Measurements from ENCODE around the gene KRTAP1-1. TPM values are rescaled to one million over a fixed set of nuclear protein-coding genes. Genes with fewer than 3 reads are reported as not detected.

Gene KRTAP1-1, protein sequence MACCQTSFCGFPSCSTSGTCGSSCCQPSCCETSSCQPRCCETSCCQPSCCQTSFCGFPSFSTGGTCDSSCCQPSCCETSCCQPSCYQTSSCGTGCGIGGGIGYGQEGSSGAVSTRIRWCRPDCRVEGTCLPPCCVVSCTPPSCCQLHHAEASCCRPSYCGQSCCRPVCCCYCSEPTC
- not detected in 2 replicates for total RNA-seq

DNA sequence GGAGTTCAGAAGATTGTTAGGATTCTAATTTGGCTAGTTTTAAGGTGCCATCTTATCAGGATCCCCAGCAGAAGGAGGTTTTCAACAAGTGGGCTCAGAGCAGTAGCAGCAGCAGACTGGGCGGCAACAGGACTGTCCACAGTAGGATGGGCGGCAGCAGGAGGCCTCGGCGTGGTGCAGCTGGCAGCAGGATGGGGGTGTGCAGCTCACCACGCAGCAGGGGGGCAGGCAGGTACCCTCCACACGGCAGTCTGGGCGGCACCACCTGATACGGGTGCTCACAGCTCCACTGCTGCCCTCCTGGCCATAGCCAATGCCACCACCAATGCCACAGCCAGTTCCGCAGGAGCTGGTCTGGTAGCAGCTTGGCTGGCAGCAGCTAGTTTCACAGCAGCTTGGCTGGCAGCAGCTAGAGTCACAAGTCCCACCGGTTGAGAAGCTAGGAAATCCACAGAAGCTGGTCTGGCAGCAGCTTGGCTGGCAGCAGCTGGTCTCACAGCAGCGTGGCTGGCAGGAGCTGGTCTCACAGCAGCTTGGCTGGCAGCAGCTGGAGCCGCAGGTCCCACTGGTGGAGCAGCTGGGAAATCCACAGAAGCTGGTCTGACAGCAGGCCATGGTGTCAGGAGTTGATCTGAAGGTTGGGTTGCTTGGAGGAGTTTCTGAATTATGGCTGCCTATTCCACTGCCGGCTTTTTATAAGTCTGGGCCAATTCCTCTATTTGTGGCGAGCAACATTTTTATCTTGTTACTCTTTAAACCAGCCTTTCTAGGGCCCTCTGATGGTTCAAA lies at the start of gene KRTAP1-1:
KRTAP1-1 (minus strand) TSS at position 668 of the 789 bp plus-strand sequence; CDS start at position 615, 53 bp downstream.

DNA sequence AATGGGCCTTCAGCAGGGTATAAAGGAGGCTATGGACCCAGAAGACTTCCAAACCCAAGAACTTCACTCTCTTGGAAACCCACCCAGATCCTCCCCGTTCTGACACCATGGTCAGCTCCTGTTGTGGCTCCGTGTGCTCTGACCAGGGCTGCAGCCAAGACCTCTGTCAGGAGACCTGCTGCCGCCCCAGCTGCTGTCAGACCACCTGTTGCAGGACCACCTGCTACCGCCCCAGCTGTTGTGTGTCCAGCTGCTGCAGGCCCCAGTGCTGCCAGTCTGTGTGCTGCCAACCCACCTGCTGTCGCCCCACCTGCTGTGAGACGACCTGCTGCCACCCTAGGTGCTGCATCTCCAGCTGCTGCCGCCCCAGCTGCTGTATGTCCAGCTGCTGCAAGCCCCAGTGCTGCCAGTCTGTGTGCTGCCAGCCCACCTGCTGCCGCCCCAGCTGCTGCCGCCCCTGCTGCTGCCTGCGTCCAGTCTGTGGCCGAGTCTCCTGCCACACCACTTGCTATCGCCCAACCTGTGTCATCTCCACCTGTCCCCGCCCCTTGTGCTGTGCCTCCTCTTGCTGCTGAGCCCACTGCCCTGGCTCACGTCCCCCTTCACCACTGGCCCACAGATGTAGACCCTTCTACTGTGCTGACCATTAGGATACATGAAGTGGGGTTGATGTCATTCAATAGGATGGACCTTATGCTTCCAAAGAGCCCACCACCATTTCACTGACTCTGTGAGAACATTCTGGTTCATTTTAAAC lies 43.0 kb upstream of the KRTAP1-1 start, which contains the start of gene KRTAP4-7:
KRTAP4-7 (plus strand) TSS at position 51 of the 757 bp plus-strand sequence; CDS start at position 108, 57 bp downstream.

DNA sequence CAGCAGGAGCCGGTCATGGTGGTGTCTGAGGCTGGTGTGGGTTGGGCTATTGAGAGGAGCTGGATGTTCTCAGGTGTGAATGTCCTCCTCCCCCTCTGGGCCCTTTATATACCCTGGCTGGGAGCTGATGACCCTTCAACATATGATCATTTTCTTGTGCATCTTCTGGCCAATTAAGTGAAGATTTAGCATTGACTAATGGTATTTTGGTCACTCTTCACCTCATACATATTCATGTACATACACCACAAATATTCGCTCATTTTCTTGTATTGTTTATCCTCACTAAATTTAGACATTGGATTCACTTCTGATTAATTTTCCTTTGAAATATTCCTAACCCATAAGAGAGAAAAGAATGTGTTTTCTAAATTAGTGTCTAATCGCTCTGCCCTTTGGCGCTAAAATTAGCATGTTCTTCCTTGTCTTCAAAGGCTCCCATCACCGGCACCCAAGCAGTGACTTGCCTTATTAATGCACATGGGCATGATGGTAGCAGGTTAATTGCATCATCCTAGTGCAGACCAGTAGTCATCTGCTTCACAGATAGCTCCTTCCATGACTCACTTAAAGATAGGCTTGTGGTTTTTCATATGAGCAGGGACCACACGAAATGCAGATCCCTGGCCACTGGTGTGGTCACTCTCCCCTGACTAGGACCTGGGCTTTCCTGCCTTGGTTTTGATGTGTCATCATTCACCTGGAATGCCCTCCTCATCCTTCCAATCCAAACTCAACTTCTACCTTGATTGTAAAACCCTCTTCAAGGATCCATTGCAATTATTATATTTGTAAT lies 24.8 kb upstream of the KRTAP1-1 start, which contains the start of gene KRTAP2-4:
KRTAP2-4 (minus strand) TSS at position 51 of the 796 bp plus-strand sequence; CDS start at position 17, 34 bp downstream.

DNA sequence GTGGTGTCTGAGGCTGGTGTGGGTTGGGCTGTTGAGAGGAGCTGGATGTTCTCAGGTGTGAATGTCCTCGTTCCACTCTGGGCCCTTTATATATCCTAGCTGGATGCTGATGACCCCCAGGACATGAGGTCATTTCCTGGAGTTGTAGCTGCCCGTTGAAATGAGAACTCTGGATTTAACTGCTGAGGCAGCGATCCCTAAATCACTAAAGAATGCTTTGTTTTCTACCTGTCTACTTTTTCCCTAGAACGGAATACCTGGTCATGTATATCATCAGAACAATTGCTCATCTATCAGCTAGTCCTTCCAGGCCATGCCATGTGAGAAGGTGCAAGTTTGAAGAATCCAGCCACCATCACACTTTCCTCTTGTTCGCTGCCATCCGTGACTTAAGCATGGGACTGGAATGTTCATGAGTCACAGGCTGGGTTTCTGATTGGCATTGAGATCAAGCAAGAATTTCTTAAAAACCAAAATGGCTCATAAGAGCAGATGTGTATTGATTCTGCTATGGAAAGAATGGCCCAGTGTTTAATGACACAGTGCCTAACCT lies 18.9 kb upstream of the KRTAP1-1 start, which contains the start of gene KRTAP2-3:
KRTAP2-3 (minus strand) TSS at position 63 of the 553 bp plus-strand sequence. CDS start 64 bp downstream, outside the sequence.

DNA sequence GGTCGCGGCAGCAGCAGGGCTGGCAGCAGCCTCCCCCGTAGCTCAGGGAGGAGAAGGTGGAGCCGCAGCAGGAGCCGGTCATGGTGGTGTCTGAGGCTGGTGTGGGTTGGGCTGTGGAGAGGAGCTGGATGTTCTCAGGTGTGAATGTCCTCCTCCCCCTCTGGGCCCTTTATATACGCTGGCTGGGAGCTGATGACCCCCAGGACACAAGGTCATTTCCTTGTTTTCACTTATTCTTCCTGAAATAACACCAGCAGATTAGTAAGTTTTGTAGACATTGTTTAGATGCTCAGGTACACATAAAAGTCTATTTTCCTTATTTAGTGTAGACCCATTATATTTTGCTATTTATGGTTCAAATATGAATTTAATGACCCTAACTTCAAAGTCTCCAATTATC lies 13.9 kb upstream of the KRTAP1-1 start, which contains the start of gene KRTAP2-2:
KRTAP2-2 (minus strand) TSS at position 101 of the 400 bp plus-strand sequence; CDS start at position 82, 19 bp downstream.

DNA sequence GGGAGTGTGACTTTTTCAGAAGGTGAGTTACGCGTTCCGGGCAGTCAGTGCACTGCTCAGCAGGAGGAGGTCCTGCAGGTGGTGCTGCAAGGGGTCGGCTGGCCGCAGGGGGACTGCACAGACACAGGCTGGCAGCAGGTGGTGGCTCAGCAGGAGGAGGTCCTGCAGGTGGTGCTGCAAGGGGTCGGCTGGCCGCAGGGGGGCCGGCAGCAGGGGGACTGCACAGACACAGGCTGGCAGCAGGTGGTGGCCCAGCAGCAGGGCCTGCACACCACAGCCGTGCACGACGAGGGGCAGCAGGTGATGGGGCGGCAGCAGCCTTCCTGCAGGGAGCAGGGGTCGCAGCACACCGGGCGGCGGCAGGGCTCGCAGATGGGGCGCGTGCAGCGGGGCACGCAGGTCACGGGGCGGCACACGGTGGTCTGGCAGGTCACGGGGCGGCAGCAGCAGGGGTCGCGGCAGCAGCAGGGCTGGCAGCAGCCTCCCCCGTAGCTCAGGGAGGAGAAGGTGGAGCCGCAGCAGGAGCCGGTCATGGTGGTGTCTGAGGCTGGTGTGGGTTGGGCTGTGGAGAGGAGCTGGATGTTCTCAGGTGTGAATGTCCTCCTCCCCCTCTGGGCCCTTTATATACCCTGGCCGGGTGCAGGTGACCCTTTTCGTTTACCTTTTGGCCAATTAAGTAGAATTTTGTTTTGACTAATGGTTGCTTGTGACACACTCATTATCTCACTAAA lies 5.7 kb upstream of the KRTAP1-1 start, which contains the start of gene KRTAP2-1:
KRTAP2-1 (minus strand) TSS at position 582 of the 731 bp plus-strand sequence; CDS start at position 533, 49 bp downstream.

DNA sequence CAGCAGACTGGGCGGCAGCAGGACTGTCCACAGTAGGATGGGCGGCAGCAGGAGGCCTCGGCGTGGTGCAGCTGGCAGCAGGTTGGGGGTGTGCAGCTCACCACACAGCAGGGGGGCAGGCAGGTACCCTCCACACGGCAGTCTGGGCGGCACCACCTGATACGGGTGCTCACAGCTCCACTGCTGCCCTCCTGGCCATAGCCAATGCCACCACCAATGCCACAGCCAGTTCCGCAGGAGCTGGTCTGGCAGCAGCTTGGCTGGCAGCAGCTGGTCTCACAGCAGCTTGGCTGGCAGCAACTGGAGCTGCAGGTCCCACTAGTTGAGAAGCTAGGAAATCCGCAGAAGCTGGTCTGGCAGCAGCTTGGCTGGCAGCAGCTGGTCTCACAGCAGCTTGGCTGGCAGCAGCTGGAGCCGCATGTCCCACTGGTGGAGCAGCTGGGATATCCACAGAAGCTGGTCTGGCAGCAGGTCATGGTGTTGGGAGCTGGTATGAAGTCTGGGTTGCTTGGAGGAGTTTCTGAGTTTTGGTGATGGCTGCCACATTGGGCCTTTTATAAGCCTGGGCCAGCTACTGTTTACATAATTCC lies 6.8 kb downstream of the KRTAP1-1 start, which contains the start of gene KRTAP1-3:
KRTAP1-3 (minus strand) TSS at position 529 of the 590 bp plus-strand sequence; CDS start at position 476, 53 bp downstream.

DNA sequence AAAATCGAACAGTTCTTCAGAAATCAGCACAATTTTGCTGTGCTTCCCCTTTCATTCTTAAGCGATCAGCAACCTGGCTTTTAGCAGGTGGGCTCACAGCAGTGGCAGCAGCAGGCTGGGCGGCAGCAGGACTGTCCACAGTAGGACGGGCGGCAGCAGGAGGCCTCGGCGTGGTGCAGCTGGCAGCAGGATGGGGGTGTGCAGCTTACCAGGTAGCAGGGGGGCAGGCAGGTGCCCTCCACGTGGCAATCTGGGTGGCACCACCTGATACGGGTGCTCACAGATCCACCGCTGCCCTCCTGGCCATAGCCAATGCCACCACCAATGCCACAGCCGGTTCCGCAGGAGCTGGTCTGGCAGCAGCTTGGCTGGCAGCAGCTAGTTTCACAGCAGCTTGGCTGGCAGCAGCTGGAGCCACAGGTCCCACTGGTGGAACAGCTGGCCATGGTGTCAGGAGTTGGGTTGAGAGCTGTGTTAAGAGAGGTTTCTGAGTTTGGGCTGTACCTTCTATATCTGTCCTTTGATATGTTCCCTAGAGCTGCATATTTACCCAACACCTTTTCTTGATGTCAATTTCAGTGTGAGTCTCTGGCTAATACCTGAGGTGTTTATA lies 11.5 kb downstream of the KRTAP1-1 start, which contains the start of gene KRTAP1-4:
KRTAP1-4 (minus strand) TSS at position 563 of the 613 bp plus-strand sequence; CDS start at position 446, 117 bp downstream.

DNA sequence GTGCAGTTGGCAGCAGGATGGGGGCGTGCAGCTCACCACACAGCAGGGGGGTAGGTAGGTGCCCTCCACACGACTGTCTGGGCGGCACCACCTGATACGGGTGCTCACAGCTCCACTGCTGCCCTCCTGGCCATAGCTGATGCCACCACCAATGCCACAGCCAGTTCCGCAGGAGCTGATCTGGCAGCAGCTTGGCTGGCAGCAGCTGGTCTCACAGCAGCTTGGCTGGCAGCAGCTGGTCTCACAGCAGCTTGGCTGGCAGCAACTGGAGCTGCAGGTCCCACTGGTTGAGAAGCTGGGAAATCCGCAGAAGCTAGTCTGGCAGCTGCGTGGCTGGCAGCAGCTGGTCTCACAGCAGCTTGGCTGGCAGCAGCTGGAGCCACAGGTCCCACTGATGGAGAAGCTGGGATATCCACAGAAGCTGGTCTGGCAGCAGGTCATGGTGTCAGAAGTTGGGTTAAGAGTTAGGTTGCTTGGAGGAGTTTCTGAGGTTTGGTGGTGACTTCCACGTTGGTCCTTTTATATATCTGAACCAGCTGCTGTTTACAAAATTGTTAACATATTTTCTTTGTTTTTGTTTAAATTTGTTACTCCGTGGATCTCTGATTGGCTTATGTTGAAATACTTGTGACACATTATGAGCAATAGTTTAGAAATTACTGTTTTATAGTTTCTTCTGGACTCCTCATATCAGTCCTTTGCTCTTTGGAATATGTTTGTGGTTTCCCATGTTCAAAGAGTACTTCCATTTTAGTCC lies 14.4 kb downstream of the KRTAP1-1 start, which contains the start of gene KRTAP1-5:
KRTAP1-5 (minus strand) TSS at position 494 of the 757 bp plus-strand sequence; CDS start at position 441, 53 bp downstream.

DNA sequence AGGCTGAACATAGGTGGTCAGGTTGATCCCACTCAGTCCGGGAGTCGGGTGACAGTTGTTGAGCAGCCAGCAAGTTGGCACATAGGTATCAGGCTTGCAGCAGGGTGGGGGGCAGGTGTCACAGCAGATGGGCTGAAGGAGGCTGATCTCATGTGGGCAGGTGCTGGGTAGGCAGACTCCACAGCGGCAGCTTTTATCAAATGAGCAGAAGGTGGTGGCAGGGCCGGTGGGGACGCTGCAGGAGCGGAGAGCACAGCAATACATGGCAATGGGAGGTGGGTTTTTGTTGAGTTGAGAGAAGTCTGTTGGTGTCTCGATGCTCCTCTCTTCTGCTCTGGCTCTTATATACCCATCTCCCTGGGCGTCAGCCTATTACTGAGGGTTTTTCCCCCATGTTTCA lies 32.4 kb downstream of the KRTAP1-1 start, which contains the start of gene KRTAP3-1:
KRTAP3-1 (minus strand) TSS at position 318 of the 400 bp plus-strand sequence; CDS start at position 264, 54 bp downstream.

DNA sequence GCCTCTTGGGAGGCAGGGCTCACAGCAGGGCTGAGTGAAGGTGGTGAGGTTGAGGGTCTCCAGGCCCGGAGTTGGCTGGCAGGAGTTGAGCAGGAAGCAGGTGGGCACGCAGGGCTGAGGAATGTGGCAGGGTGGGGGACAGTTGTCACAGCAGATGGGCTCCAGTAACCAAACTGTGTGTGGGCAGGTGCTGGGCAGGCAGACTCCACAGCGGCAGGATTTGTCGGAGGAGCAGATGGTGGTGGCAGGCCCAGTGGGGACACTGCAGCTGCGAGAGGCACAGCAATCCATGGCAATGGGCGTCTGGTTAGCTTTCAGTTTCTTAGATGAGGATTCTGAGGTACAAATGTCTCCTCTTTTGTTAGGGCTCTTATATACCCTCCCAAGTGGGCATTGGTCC lies 41.7 kb downstream of the KRTAP1-1 start, which contains the start of gene KRTAP3-2:
KRTAP3-2 (minus strand) TSS at position 344 of the 400 bp plus-strand sequence; CDS start at position 291, 53 bp downstream.

DNA sequence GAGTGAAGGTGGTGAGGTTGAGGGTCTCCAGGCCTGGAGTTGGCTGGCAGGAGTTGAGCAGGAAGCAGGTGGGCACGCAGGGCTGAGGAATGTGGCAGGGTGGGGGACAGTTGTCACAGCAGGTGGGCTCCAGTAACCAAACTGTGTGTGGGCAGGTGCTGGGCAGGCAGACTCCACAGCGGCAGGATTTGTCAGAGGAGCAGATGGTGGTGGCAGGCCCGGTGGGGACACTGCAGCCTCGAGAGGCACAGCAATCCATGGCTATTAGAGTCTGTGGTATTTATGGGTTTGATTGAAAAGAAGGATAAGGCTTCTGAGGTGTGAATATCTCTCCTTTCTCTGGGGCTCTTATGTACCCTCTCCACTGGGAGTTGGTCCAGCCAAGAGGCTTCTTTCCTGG lies 47.4 kb downstream of the KRTAP1-1 start, which contains the start of gene KRTAP3-3:
KRTAP3-3 (minus strand) TSS at position 326 of the 400 bp plus-strand sequence; CDS start at position 259, 67 bp downstream.

Other genes with a start within 250 kb of the KRTAP1-1 start
- not detected in 2 replicates for gene KRT28, start 241.5 kb downstream of the KRTAP1-1 start, total RNA-seq
- gene KRT10, start 218.8 kb downstream of the KRTAP1-1 start, total RNA-seq: 19.7 and 36.3 TPM in 2 replicates
- gene KRT12, start 174.2 kb downstream of the KRTAP1-1 start, total RNA-seq: not detected in 2 replicates
- gene KRT20, start 156.2 kb downstream of the KRTAP1-1 start, total RNA-seq: not detected in 2 replicates
- gene KRT23, start 103.8 kb downstream of the KRTAP1-1 start, total RNA-seq: not detected in 2 replicates
- not detected in 2 replicates for gene KRT39, start 74.5 kb downstream of the KRTAP1-1 start, total RNA-seq
- gene KRT40, start 57.1 kb downstream of the KRTAP1-1 start, total RNA-seq: not detected in 2 replicates
- not detected in 2 replicates for gene KRTAP3-3, start 47.3 kb downstream of the KRTAP1-1 start, total RNA-seq
- not detected in 2 replicates for gene KRTAP3-2, start 41.5 kb downstream of the KRTAP1-1 start, total RNA-seq
- gene KRTAP3-1, start 32.3 kb downstream of the KRTAP1-1 start, total RNA-seq: not detected in 2 replicates
- gene KRTAP1-5, start 14.2 kb downstream of the KRTAP1-1 start, total RNA-seq: not detected in 2 replicates
- gene KRTAP1-4, start 11.3 kb downstream of the KRTAP1-1 start, total RNA-seq: not detected in 2 replicates
- gene KRTAP1-3, start 6.6 kb downstream of the KRTAP1-1 start, total RNA-seq: not detected in 2 replicates
- gene KRTAP2-1, start 5.9 kb upstream of the KRTAP1-1 start, total RNA-seq: not detected in 2 replicates
- gene KRTAP2-2, start 13.8 kb upstream of the KRTAP1-1 start, total RNA-seq: not detected in 2 replicates
- gene KRTAP2-3, start 18.7 kb upstream of the KRTAP1-1 start, total RNA-seq: not detected in 2 replicates
- gene KRTAP2-4, start 24.4 kb upstream of the KRTAP1-1 start, total RNA-seq: not detected in 2 replicates
- not detected in 2 replicates for gene KRTAP4-7, start 42.7 kb upstream of the KRTAP1-1 start, total RNA-seq
- gene KRTAP4-8, start 56.7 kb upstream of the KRTAP1-1 start, total RNA-seq: not detected in 2 replicates
- not detected in 2 replicates for gene KRTAP4-16, start 60.8 kb upstream of the KRTAP1-1 start, total RNA-seq
- not detected in 2 replicates for gene KRTAP4-9, start 63.9 kb upstream of the KRTAP1-1 start, total RNA-seq
- gene KRTAP4-11, start 76.9 kb upstream of the KRTAP1-1 start, total RNA-seq: not detected in 2 replicates
- gene KRTAP4-12, start 82.7 kb upstream of the KRTAP1-1 start, total RNA-seq: not detected in 2 replicates
- not detected in 2 replicates for gene KRTAP4-6, start 99.1 kb upstream of the KRTAP1-1 start, total RNA-seq
- gene KRTAP4-5, start 108.4 kb upstream of the KRTAP1-1 start, total RNA-seq: not detected in 2 replicates
- not detected in 2 replicates for gene KRTAP4-4, start 119.3 kb upstream of the KRTAP1-1 start, total RNA-seq
- not detected in 2 replicates for gene KRTAP4-3, start 126.8 kb upstream of the KRTAP1-1 start, total RNA-seq
- not detected in 2 replicates for gene KRTAP4-2, start 136.8 kb upstream of the KRTAP1-1 start, total RNA-seq
- gene KRTAP4-1, start 143.5 kb upstream of the KRTAP1-1 start, total RNA-seq: not detected in 2 replicates
- gene KRTAP9-1, start 148.4 kb upstream of the KRTAP1-1 start, total RNA-seq: not detected in 2 replicates
- gene KRTAP9-2, start 185.2 kb upstream of the KRTAP1-1 start, total RNA-seq: not detected in 2 replicates
- not detected in 2 replicates for gene KRTAP9-3, start 191.0 kb upstream of the KRTAP1-1 start, total RNA-seq
- gene KRTAP9-8, start 196.5 kb upstream of the KRTAP1-1 start, total RNA-seq: not detected in 2 replicates
- gene KRTAP9-4, start 208.2 kb upstream of the KRTAP1-1 start, total RNA-seq: not detected in 2 replicates
- not detected in 2 replicates for gene KRTAP9-9, start 213.9 kb upstream of the KRTAP1-1 start, total RNA-seq
- gene KRTAP9-6, start 223.9 kb upstream of the KRTAP1-1 start, total RNA-seq: not detected in 2 replicates
- gene KRTAP9-7, start 234.2 kb upstream of the KRTAP1-1 start, total RNA-seq: not detected in 2 replicates

Measured in cardiac atrium fibroblast (primary cell).